ENCODE measurements around the gene GRK1. TPM values are rescaled to one million over a fixed set of nuclear protein-coding genes. Genes with fewer than 3 reads are reported as not detected.
A peak's percentile ranks its signal among the peaks of the same experiment; 100 is the strongest.

GRK1 gene
- total and polyA plus RNA-seq, 2 of the 13 experiments (the other 11 are each of a cell fraction or from before 2014, with no cell fraction given) = 0.07 to 0.12 TPM

GRCh38 chr13:113723410-113724015, 56.5 kb downstream of the GRK1 start:
- intact Hi-C loops (cut with micrococcal nuclease; ENCODE audit: unreplicated experiment) = no loop called here
- POLR2A ChIA-PET = no interaction called here
- peak; percentile 96 for TF ChIP-seq MNT (IDR thresholded peaks at IDR 0.05)
- no peak for TF ChIP-seq RFXANK (CRISPR knock-in tag; IDR thresholded peaks at IDR 0.05)
- DNase-seq (ENCODE audit: low spot score) (no peak), FAIRE-seq (no peak), ATAC-seq (no peak)
- WGBS (ENCODE audit: low lambda C conversion rate) = 22% methylated on average over 5 of the region's 13 CpGs
- Histone ChIP-seq H3K79me2 (ENCODE audit: insufficient read depth, low read length) (no peaks in the 10 kb centered on the region), H3K9ac (ENCODE audit: insufficient read depth, low read depth, low read length) (no peak overlapping the region), H3K4me2 (ENCODE audit: low read depth, low read length) (no peak overlapping the region), H2AFZ (ENCODE audit: low read length) (no peak overlapping the region), H3K27ac (ENCODE audit: extremely low read length, insufficient read depth, low read length) (no peak overlapping the region), H4K20me1 (ENCODE audit: insufficient read depth, low read length) (no peaks in the 10 kb centered on the region), H3K27me3 (ENCODE audit: control insufficient read depth in 1 of 2, insufficient read depth in 2 of 2, low read length in 2 of 2) (peaks cover 1 to 17% of the 10 kb centered on the region in 2 experiments; a peak in 2 of 5 replicates), H3K4me1 (ENCODE audit: insufficient read depth, low read length) (peaks cover 10% of the 10 kb centered on the region), H3K4me3 (replicated peaks in 1 of 3; ENCODE audit: insufficient read depth in 1 of 3, low read depth in 2 of 3, low read length in 3 of 3) (no peak overlapping the region), H3K36me3 (replicated peaks in 1 of 2; ENCODE audit: control insufficient read depth in 1 of 2, insufficient read depth in 2 of 2, low read length in 2 of 2) (no peaks in the 10 kb centered on the region), H3K9me3 (ENCODE audit: low read length) (no peaks in the 10 kb centered on the region)
- CTCF ChIA-PET (ENCODE audit: low intra/inter-chr PET ratio, low total read pairs) = no interaction called here
- in situ Hi-C loops (cut with HindIII; ENCODE audit: extremely low pct_ligation_motif_present, low pct_unique_long_range_greater_than_20kb) = no loop called here
- BruUV-seq (replicated peaks) = no TSS peak

DNA sequence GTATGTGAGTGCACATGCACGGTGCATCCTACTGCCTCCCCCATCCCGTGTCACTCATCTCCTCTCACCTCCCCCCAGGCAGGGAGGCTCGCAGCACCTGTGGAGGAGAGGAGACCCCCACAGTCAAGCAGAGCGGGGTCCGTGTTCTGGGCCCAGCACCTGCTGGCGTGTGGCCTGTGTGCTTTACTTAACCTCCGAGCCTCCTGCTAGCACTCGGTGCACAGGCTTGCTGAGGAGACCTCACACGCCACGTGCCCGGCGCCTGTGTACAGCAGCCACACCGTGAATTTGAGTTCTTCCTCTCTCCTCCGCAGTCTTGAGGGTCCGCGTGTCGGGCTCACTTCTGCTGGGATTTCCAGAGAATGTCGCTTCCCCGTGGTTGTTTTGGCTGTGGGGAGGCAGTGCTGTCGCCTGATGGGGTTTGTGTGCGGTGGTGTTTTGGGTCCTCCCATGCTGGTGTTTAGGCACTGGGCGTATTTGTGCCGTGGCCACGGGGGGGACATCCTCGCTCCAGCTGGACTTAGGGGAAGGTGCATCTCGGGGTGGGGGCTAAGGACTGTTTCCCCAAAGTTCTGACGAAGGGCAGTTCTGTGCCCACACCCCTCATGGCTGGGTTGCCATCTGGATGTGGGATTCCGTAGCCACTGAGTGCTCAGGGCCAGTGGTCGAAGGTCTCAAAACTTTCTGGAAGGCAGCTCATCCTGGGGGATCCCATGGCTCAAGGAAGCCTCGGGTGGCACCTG, 57.2 kb downstream of the GRK1 start:
- FAIRE-seq (no peak), ATAC-seq (peak; percentile 12; the same call in 2 of the 3 replicates), DNase-seq (ENCODE audit: low spot score) (no peak)
- Histone ChIP-seq H3K9me3 (ENCODE audit: low read length) (no peaks in the 10 kb centered on the region), H3K79me2 (ENCODE audit: insufficient read depth, low read length) (no peaks in the 10 kb centered on the region), H3K27ac (ENCODE audit: extremely low read length, insufficient read depth, low read length) (no peak overlapping the region), H3K36me3 (replicated peaks in 1 of 2; ENCODE audit: control insufficient read depth in 1 of 2, insufficient read depth in 2 of 2, low read length in 2 of 2) (no peaks in the 10 kb centered on the region), H3K4me3 (replicated peaks in 1 of 3; ENCODE audit: insufficient read depth in 1 of 3, low read depth in 2 of 3, low read length in 3 of 3) (no peak overlapping the region; a peak in 1 of 6 replicates), H3K4me2 (ENCODE audit: low read depth, low read length) (peak overlapping the region; percentile 65), H3K4me1 (ENCODE audit: insufficient read depth, low read length) (peaks cover 10% of the 10 kb centered on the region), H3K27me3 (ENCODE audit: control insufficient read depth in 1 of 2, insufficient read depth in 2 of 2, low read length in 2 of 2) (peaks cover 6 to 23% of the 10 kb centered on the region in 2 experiments; a peak in 2 of 5 replicates), H4K20me1 (ENCODE audit: insufficient read depth, low read length) (no peaks in the 10 kb centered on the region), H3K9ac (ENCODE audit: insufficient read depth, low read depth, low read length) (no peak overlapping the region), H2AFZ (ENCODE audit: low read length) (no peak overlapping the region)
- ChIA-PET POLR2A (interaction anchor here (0.8 kb wide), 1 partner anchor 12 kb away, joined by 3 read pairs; no protein-coding TSS in a partner anchor), CTCF (ENCODE audit: low intra/inter-chr PET ratio, low total read pairs) (interaction anchor here (1.3 kb wide), 2 partner anchors 181 to 502 kb away, joined by 4 read pairs; no protein-coding TSS in a partner anchor)
- intact Hi-C loops (cut with micrococcal nuclease; ENCODE audit: unreplicated experiment) (no loop called here), in situ Hi-C loops (cut with HindIII; ENCODE audit: extremely low pct_ligation_motif_present, low pct_unique_long_range_greater_than_20kb) (no loop called here)
- TF ChIP-seq, protein P1, sequence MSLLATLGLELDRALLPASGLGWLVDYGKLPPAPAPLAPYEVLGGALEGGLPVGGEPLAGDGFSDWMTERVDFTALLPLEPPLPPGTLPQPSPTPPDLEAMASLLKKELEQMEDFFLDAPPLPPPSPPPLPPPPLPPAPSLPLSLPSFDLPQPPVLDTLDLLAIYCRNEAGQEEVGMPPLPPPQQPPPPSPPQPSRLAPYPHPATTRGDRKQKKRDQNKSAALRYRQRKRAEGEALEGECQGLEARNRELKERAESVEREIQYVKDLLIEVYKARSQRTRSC (CRISPR knock-in tag; IDR thresholded peaks at IDR 0.05; ENCODE audit: low read depth) = no peak
- TF ChIP-seq ZNF207 (IDR thresholded peaks at IDR 0.05; ENCODE audit: borderline replicate concordance) (no peak), ZNF367 (CRISPR knock-in tag; IDR thresholded peaks at IDR 0.05; ENCODE audit: borderline replicate concordance) (no peak)
- 50% methylated on average over 24 of the region's 30 CpGs for WGBS (ENCODE audit: low lambda C conversion rate)
- BruUV-seq (replicated peaks) = no TSS peak

All from HepG2 (cell line).